GM23248 (cell line): Measurements from ENCODE around the gene FBH1. TPM values are rescaled to one million over a fixed set of nuclear protein-coding genes. Genes with fewer than 3 reads are reported as not detected.
"Not testable (repeated sequence)": the region's sequence is repeated elsewhere in the genome, so short reads cannot be mapped to it uniquely, and the experiment has no call there.

Source experiments
- DNase-seq: peaks from one replicate; pipeline ENCODE4 v3.0.0-alpha.2; 2015
- H2AFZ ChIP-seq: fragments of 200-600 bp; sonication (generic); 2 replicates; pipeline ENCODE4 v1.6.1; 2016; ENCODE audit warnings: antibody characterized with exemption
- H3F3A ChIP-seq: fragments of 200-600 bp; sonication (generic); 2 replicates; pipeline ENCODE4 v1.6.1; 2016; ENCODE audit warnings: mild to moderate bottlenecking, antibody characterized with exemption, mixed run types; ENCODE audit not compliant: insufficient read depth
- H3K27ac ChIP-seq: fragments of 200-600 bp; sonication (generic); 2 replicates; pipeline ENCODE4 v1.5.1; 2016; ENCODE audit warnings: mild to moderate bottlenecking
- H3K27me3 ChIP-seq: fragments of 200-600 bp; sonication (generic); replicated peaks from 2 replicates; pipeline ENCODE4 v1.6.1; 2016; ENCODE audit warnings: mild to moderate bottlenecking; ENCODE audit not compliant: insufficient read depth
- H3K36me3 ChIP-seq: fragments of 200-600 bp; sonication (generic); 2 replicates; pipeline ENCODE4 v1.6.1; 2016; ENCODE audit warnings: low read depth, mild to moderate bottlenecking
- H3K4me1 ChIP-seq: fragments of 200-600 bp; sonication (generic); 2 replicates; pipeline ENCODE4 v1.6.1; 2016; ENCODE audit warnings: mild to moderate bottlenecking; ENCODE audit not compliant: insufficient read depth
- H3K4me2 ChIP-seq: fragments of 200-600 bp; sonication (generic); one replicate; pipeline ENCODE4 v1.6.1; 2016; ENCODE audit warnings: mild to moderate bottlenecking; ENCODE audit not compliant: unreplicated experiment
- H3K4me3 ChIP-seq: fragments of 200-600 bp; sonication (generic); 2 replicates; pipeline ENCODE4 v1.5.1; 2016; ENCODE audit warnings: mild to moderate bottlenecking
- H3K79me2 ChIP-seq: fragments of 200-600 bp; sonication (generic); 2 replicates; pipeline ENCODE4 v1.6.1; 2016; ENCODE audit warnings: mild to moderate bottlenecking; ENCODE audit not compliant: insufficient read depth
- H3K9ac ChIP-seq: fragments of 200-600 bp; sonication (generic); 2 replicates; pipeline ENCODE4 v1.6.1; 2016; ENCODE audit warnings: mild to moderate bottlenecking
- H3K9me2 ChIP-seq: fragments of 200-600 bp; sonication (generic); 2 replicates; pipeline ENCODE4 v1.6.1; 2016; ENCODE audit warnings: mixed run types, mild to moderate bottlenecking, moderate library complexity; ENCODE audit not compliant: insufficient read depth
- H3K9me3 ChIP-seq: fragments of 200-600 bp; sonication (generic); one replicate; pipeline ENCODE4 v1.6.1; 2017; ENCODE audit warnings: low read depth
- H4K20me1 ChIP-seq: fragments of 200-600 bp; sonication (generic); 2 replicates; pipeline ENCODE4 v1.6.0; 2016; ENCODE audit not compliant: insufficient read depth
- EZH2 ChIP-seq: fragments of 200-600 bp; sonication (generic); IDR thresholded peaks from 2 replicates; pipeline ENCODE4 v1.6.1; 2018; ENCODE audit warnings: antibody characterized with exemption, mild to moderate bottlenecking; ENCODE audit not compliant: insufficient read depth, poor library complexity, severe bottlenecking
- EZH2phosphoT487 ChIP-seq: fragments of 200-600 bp; sonication (generic); IDR thresholded peaks from 2 replicates; pipeline ENCODE4 v1.6.1; 2018; ENCODE audit warnings: antibody characterized with exemption, moderate library complexity, mild to moderate bottlenecking, low read depth; ENCODE audit not compliant: insufficient read depth
- WGBS, 2 experiments: methylation state at CpG; one replicate each; pipeline ENCODE4 v1.1.6; 2015 to 2017; ENCODE audit warnings: low lambda C conversion rate in 2 of 2, low coverage in 1 of 2; ENCODE audit errors: missing lambda C conversion rate in 2 of 2; 5-methylcytosine and 5-hydroxymethylcytosine counted together
- in situ Hi-C: fragments of 300-500 bp; cut with MboI; formaldehyde crosslinking; loops from 2 replicates; pipeline ENCODE4 v1.15.0; 2020
- polyA plus RNA-seq: library from polyadenylated mRNA; unstranded; fragments of >200 nt; fragmentation: Nextera tagmentation; extraction: Ambion mirVana; gene quantifications from 2 replicates; pipeline ENCODE4 v1.2.1, GENCODE V29; 2016
- total RNA-seq: library from RNA; depleted of rRNA; stranded (reverse); fragments of >200 nt; shearing (Covaris generic); gene quantifications from 2 replicates; pipeline ENCODE4 v1.2.3, GENCODE V29; 2014

The FBH1 gene
- total and polyA plus RNA-seq, 2 experiments from 2014 or later = 66.4 to 79.3 TPM

DNA sequence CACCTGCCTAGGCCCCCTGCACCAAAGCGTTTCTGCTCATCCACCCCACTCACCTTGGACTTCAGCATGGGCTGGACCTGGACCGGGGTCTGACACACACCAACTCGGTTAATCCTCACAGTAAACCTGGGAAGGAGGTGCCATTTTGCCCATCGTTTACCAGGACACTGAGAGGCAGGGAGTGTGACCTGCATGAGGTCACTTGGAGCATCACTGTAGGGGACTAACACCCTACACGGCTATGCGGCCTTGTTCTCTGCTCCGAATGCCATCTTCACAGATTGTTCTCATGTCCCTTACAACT is 33.4 kb upstream of the FBH1 start:
- no peak overlapping the region for H3K4me3 ChIP-seq
- in situ Hi-C loops = no loop called here

GRCh38 chr10:5858811-5859210 is 31.2 kb upstream of the FBH1 start:
- Histone ChIP-seq H3K36me3 (no peaks in the 10 kb centered on the region), H3K4me3 (no peak overlapping the region), H4K20me1 (no peaks in the 10 kb centered on the region), H3K79me2 (no peaks in the 10 kb centered on the region), H3K4me2 (no peak overlapping the region), H3K4me1 (peaks cover 10% of the 10 kb centered on the region), H2AFZ (no peak overlapping the region), H3K9me2 (no peaks in the 10 kb centered on the region), H3K27ac (no peak overlapping the region), H3F3A (peaks cover 4% of the 10 kb centered on the region; the same call in 1 of the 2 replicates), H3K9me3 (no peaks in the 10 kb centered on the region), H3K9ac (no peak overlapping the region), H3K27me3 (no peaks in the 10 kb centered on the region)
- WGBS, 2 experiments = 94 to 96% methylated on average over 5 of the region's 5 CpGs
- TF ChIP-seq EZH2phosphoT487 (no peak), EZH2 (no peak)
- in situ Hi-C loops = no loop called here
- DNase-seq = no peak

More for the DNA sequence above, 33.4 kb upstream of the FBH1 start:
- Histone ChIP-seq H3K27ac (no peak overlapping the region), H3K9ac (no peak overlapping the region), H3K9me2 (no peaks in the 10 kb centered on the region), H3K79me2 (no peaks in the 10 kb centered on the region), H3K27me3 (no peaks in the 10 kb centered on the region), H3K36me3 (no peaks in the 10 kb centered on the region), H3K4me1 (peaks cover 7% of the 10 kb centered on the region), H2AFZ (no peak overlapping the region), H3F3A (peaks cover 4% of the 10 kb centered on the region; the same call in 1 of the 2 replicates), H3K9me3 (no peaks in the 10 kb centered on the region), H4K20me1 (no peaks in the 10 kb centered on the region), H3K4me2 (no peak overlapping the region)
- no peak for DNase-seq
- WGBS, 2 experiments = 66 to 70% methylated on average over 7 of the region's 7 CpGs
- no peak for TF ChIP-seq EZH2phosphoT487
- no peak for TF ChIP-seq EZH2

DNA sequence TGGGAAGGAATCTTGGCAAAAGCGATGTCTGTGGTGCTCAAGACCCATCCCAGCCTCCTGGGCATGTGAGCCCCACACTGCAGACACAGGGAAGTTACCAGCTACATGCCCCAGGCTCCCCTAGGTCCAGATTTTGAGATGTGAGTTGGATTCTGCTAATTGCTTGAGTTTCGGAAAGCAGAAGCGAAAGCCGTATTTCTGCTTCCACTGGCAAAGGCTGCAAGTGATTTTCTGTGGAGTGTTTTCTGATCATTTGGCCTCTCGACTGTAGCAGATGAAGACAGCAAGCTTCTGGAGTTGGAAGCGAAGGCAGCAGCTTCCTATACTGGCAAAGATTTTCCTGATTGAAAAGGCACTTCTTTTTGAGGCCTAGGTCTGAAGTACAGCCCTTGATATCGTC is 30.0 kb upstream of the FBH1 start:
- Histone ChIP-seq H3F3A (peaks cover 4% of the 10 kb centered on the region; the same call in 1 of the 2 replicates), H3K9me3 (no peaks in the 10 kb centered on the region), H3K4me3 (no peak overlapping the region), H3K9ac (no peak overlapping the region), H3K79me2 (no peaks in the 10 kb centered on the region), H4K20me1 (no peaks in the 10 kb centered on the region), H3K4me1 (peaks cover 10% of the 10 kb centered on the region), H3K9me2 (no peaks in the 10 kb centered on the region), H2AFZ (no peak overlapping the region), H3K27me3 (no peaks in the 10 kb centered on the region), H3K27ac (no peak overlapping the region), H3K36me3 (no peaks in the 10 kb centered on the region), H3K4me2 (no peak overlapping the region)
- DNase-seq = no peak
- 57 to 59% methylated on average over 7 of the region's 7 CpGs for WGBS, 2 experiments
- in situ Hi-C loops = no loop called here
- TF ChIP-seq EZH2 = no peak
- no peak for TF ChIP-seq EZH2phosphoT487

- H3K9me2 ChIP-seq = no peaks in the 10 kb centered on the region
- no peak for TF ChIP-seq EZH2
- no peak for TF ChIP-seq EZH2phosphoT487
- no peak overlapping the region for H3K9ac ChIP-seq
- in situ Hi-C loops = no loop called here
- no peak overlapping the region for H2AFZ ChIP-seq
- H3F3A ChIP-seq = peaks cover 4% of the 10 kb centered on the region; the same call in 1 of the 2 replicates
- H4K20me1 ChIP-seq = no peaks in the 10 kb centered on the region
- no peaks in the 10 kb centered on the region for H3K9me3 ChIP-seq
- DNase-seq = no peak
- H3K27me3 ChIP-seq = no peaks in the 10 kb centered on the region
- no peak overlapping the region for H3K27ac ChIP-seq
- no peak overlapping the region for H3K4me2 ChIP-seq
- no peak overlapping the region for H3K4me3 ChIP-seq
- H3K79me2 ChIP-seq = no peaks in the 10 kb centered on the region
- WGBS, 2 experiments = 96 to 98% methylated on average over 7 of the region's 7 CpGs
- H3K36me3 ChIP-seq = no peaks in the 10 kb centered on the region
- H3K4me1 ChIP-seq = peaks cover 10% of the 10 kb centered on the region
Measured at GRCh38 chr10:5862360-5862961, 27.6 kb upstream of the FBH1 start.

DNA sequence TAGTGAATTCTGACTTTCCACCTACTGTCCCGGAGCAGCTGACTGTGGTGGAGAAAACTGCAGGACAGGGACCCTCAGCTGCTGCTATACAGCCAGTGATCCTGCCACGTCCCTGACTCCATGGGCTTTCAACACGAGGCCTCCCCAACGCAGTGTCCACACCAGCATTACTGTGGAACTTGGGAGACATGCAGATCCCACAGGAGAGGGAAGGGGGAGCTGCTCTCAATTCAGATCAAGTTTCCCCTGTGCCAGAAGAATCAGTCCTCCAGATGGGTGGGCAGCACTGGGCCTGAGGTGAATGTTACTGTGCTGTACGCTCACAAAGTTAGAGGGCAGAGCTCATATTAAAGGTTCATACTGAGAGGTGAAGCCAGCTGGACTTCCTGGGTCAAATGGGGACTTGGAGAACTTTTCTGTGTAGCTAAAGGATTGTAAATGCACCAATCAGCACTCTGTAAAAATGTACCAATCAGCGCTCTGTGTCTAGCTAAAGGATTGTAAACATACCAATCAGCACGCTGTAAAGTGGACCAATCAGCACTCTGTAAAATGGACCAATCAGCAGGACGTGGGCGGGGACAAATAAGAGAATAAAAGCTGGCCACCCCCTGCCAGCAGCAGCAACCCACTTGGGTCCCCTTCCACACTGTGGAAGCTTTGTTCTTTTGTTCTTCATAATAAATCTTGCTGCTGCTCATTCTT is 26.9 kb upstream of the FBH1 start:
- H3F3A ChIP-seq, H3K36me3 ChIP-seq, H3K4me3 ChIP-seq, H3K27me3 ChIP-seq, H4K20me1 ChIP-seq, H3K27ac ChIP-seq, H3K79me2 ChIP-seq, DNase-seq, H3K4me2 ChIP-seq, in situ Hi-C loops, H3K9me2 ChIP-seq, H3K9ac ChIP-seq, H3K9me3 ChIP-seq, H2AFZ ChIP-seq: not testable (repeated sequence)
- H3K4me1 ChIP-seq = peaks cover 10% of the 10 kb centered on the region
- WGBS, 2 experiments = 90 to 95% methylated on average over 9 of the region's 9 CpGs

GRCh38 chr10:5866451-5867081 is 23.5 kb upstream of the FBH1 start:
- H3K79me2 ChIP-seq, H3K9me2 ChIP-seq, H2AFZ ChIP-seq, H3K4me2 ChIP-seq, H3K9me3 ChIP-seq, H3K4me1 ChIP-seq, H4K20me1 ChIP-seq, in situ Hi-C loops, H3K9ac ChIP-seq, H3K4me3 ChIP-seq, H3K27me3 ChIP-seq, H3K36me3 ChIP-seq, H3F3A ChIP-seq, DNase-seq, H3K27ac ChIP-seq: not testable (repeated sequence)
- WGBS, 2 experiments = 72 to 76% methylated on average over 5 of the region's 5 CpGs

DNA sequence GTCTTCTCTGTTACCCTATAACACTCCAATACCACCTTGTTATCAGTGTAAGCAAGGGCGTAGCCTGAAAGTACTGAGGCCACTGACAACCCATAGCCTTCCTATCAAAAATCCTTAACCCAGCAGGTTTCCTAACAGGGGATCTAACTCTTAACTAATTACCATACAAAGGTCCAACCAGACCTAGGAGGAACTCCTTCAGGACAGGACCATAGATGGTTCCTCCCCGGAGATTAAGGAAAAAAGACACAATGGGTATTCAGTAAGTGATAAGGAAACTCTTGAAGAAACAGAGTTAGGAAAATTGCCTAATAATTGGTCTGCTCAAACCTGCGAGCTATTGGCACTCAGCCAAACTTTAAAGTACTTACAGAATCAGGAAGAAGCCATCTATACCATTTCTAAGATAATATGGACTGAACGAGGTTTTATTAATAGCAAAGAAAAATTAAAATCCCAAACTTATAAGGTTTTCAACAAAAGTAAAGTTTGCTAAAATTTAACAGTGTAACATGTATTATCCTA is 22.9 kb upstream of the FBH1 start:
- H3K27ac ChIP-seq, H3K9me3 ChIP-seq, DNase-seq, H3K4me2 ChIP-seq, H3K9ac ChIP-seq, H2AFZ ChIP-seq, H3K9me2 ChIP-seq, H3K27me3 ChIP-seq, H3K4me3 ChIP-seq, in situ Hi-C loops, H3K79me2 ChIP-seq, H3K36me3 ChIP-seq, H3F3A ChIP-seq, H3K4me1 ChIP-seq, H4K20me1 ChIP-seq: not testable (repeated sequence)
- WGBS, 2 experiments = 66 to 71% methylated on average over 4 of the region's 4 CpGs
